Measurements from ENCODE around the gene NPC2. TPM values are rescaled to one million over a fixed set of nuclear protein-coding genes. Genes with fewer than 3 reads are reported as not detected.
A peak's percentile ranks its signal among the peaks of the same experiment; 100 is the strongest.

The NPC2 gene
- total RNA-seq, 4 donors from 2014 or later = 75.9 to 176 (median 92.9) TPM

GRCh38 chr14:74483321-74483720 lies 9.8 kb downstream of the NPC2 start:
- DNase-seq (no peak), ATAC-seq (no peak)
- Histone ChIP-seq H3K4me1 (peaks cover 0 to 12% of the 10 kb centered on the region in 2 donors), H3K9me3 (no peaks in the 10 kb centered on the region), H3K36me3 (peaks cover 3 to 47% of the 10 kb centered on the region in 2 donors), H3K27ac (no peak overlapping the region), H3K27me3 (no peaks in the 10 kb centered on the region), H3K4me3 (no peak overlapping the region)
- in situ Hi-C loops (cut with MboI; ENCODE audit: low sequenced_read_pairs in 4 of 4) (loop anchor here in 1 of 4 donors (10.0 kb wide), 1 partner anchor 119 kb away; no protein-coding TSS in a partner anchor), intact Hi-C loops (cut with DNase I; ENCODE audit: low total_unique reads) (no loop called here)
- TF ChIP-seq POLR2A (IDR thresholded peaks at IDR 0.05) (no peak), CTCF (IDR thresholded peaks at IDR 0.05 in 4 of 5, conservative IDR thresholded peaks at IDR 0.05 in 1 of 5) (no peak)

- Histone ChIP-seq H3K27me3 (no peaks in the 10 kb centered on the region), H3K27ac (no peak overlapping the region), H3K36me3 (peaks cover 3 to 47% of the 10 kb centered on the region in 2 donors), H3K9me3 (no peaks in the 10 kb centered on the region), H3K4me3 (no peak overlapping the region), H3K4me1 (peaks cover 0 to 12% of the 10 kb centered on the region in 2 donors)
- no peak for TF ChIP-seq POLR2A (IDR thresholded peaks at IDR 0.05)
- TF ChIP-seq CTCF (IDR thresholded peaks at IDR 0.05 in 4 of 5, conservative IDR thresholded peaks at IDR 0.05 in 1 of 5) = no peak
- intact Hi-C loops (cut with DNase I; ENCODE audit: low total_unique reads) = no loop called here
- in situ Hi-C loops (cut with MboI; ENCODE audit: low sequenced_read_pairs in 4 of 4) = loop anchor here in 1 of 4 donors (10.0 kb wide), 1 partner anchor 118 kb away; no protein-coding TSS in a partner anchor
- no peak for ATAC-seq
- DNase-seq = no peak
Observed at GRCh38 chr14:74482571-74482970, 10.5 kb downstream of the NPC2 start.

GRCh38 chr14:74480046-74480445 lies 13.1 kb downstream of the NPC2 start:
- Histone ChIP-seq H3K4me3 (no peak overlapping the region), H3K4me1 (peaks cover 13 to 23% of the 10 kb centered on the region in 2 donors), H3K27ac (no peak overlapping the region), H3K27me3 (no peaks in the 10 kb centered on the region), H3K9me3 (no peaks in the 10 kb centered on the region), H3K36me3 (peaks cover 0 to 47% of the 10 kb centered on the region in 2 donors)
- in situ Hi-C loops (cut with MboI; ENCODE audit: low sequenced_read_pairs in 4 of 4) (loop anchor here in 1 of 4 donors (10.0 kb wide), 1 partner anchor 115 kb away; no protein-coding TSS in a partner anchor), intact Hi-C loops (cut with DNase I; ENCODE audit: low total_unique reads) (no loop called here)
- TF ChIP-seq CTCF (IDR thresholded peaks at IDR 0.05 in 4 of 5, conservative IDR thresholded peaks at IDR 0.05 in 1 of 5) = no peak
- no peak for TF ChIP-seq POLR2A (IDR thresholded peaks at IDR 0.05)
- ATAC-seq = no peak
- no peak for DNase-seq

GRCh38 chr14:74478996-74479635 lies 14.0 kb downstream of the NPC2 start:
- Histone ChIP-seq H3K36me3 (peaks cover 0 to 44% of the 10 kb centered on the region in 2 donors), H3K4me3 (no peak overlapping the region), H3K27me3 (no peaks in the 10 kb centered on the region), H3K9me3 (no peaks in the 10 kb centered on the region), H3K27ac (no peak overlapping the region), H3K4me1 (peaks cover 22 to 24% of the 10 kb centered on the region in 2 donors)
- in situ Hi-C loops (cut with MboI; ENCODE audit: low sequenced_read_pairs in 4 of 4) = loop anchor here in 1 of 4 donors (5.0 kb wide), 1 partner anchor 117 kb away; no protein-coding TSS in a partner anchor
- peak in 1 of 2 donors; percentile 48 for ATAC-seq
- intact Hi-C loops (cut with DNase I; ENCODE audit: low total_unique reads) = loop anchor here (2.0 kb wide), 1 partner anchor 116 kb away; no protein-coding TSS in a partner anchor
- TF ChIP-seq CTCF (IDR thresholded peaks at IDR 0.05 in 4 of 5, conservative IDR thresholded peaks at IDR 0.05 in 1 of 5) (peak; percentile 30 to 69 (median 61)), POLR2A (IDR thresholded peaks at IDR 0.05) (no peak)
- DNase-seq = no peak

Data from gastrocnemius medialis (tissue), 4 donors.